GM10266 (cell line): ENCODE results near the gene PARP1.

Experiments
- DNase-seq: peaks from one replicate; pipeline ENCODE4 v3.0.0; 2012; ENCODE audit errors: extremely low spot score
- CTCF ChIP-seq: IDR thresholded peaks from 2 replicates; pipeline ENCODE4 v1.5.1; 2012; ENCODE audit warnings: mild to moderate bottlenecking, low read depth; ENCODE audit not compliant: control insufficient read depth, insufficient read depth; ENCODE audit errors: missing control alignments

Gene PARP1

GRCh38 chr1:226366290-226366689 is 41.6 kb downstream of the PARP1 start:
- DNase-seq = no peak
- no peak for TF ChIP-seq CTCF

- no peak for TF ChIP-seq CTCF
- no peak for DNase-seq
Measured at GRCh38 chr1:226365831-226366231, 42.1 kb downstream of the PARP1 start.

DNA sequence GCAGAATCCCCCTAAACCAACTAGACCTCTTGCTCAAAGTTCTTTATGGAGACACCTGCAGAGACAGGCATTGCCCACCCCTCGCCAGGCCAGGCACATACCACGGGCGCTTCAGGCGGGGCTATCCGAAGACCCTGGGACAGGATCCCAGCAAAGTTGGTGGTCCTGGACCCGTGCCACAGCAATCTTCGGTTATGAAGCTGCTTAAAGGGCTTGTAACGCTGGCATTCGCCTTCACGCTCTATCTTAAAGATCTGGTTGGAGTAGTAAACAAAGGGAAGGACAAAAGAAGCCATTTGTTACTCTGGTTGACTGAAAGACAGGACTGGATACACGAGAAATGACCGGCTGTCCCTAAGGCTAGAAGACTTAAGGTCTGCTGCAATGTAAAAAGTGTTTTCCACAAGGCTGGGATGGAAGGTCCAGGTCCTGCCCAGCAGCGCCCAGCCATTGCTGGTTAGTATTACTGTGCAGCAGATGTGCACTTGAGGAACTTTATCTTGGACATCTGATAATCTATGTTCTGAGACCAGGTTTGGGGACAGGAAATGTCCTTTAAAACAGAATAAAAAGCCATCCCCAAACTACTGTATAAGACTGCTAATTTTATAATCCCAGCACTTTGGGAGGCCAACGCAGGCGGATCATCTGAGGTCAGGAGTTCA is 42.9 kb downstream of the PARP1 start:
- no peak for TF ChIP-seq CTCF
- no peak for DNase-seq

DNA sequence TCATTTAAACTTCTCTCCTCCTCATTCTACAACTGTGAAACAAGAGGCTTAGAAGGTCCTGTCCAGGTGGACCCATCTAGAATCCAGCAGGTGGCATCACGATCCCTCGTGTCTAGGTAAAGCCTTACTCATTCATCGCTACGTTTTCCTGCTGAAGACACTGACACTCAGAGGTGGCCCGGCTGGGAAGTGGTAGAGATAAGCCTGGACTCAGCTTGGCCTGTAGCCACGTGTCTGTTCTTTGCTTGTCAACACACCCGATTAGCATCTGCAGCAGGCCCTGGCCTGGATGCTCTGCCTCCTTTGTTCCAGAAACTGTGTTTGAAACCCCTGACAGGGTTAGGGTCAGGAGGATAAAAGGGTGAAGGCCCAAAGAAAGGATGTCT is 43.4 kb downstream of the PARP1 start:
- TF ChIP-seq CTCF = no peak
- DNase-seq = no peak

- TF ChIP-seq CTCF = no peak
- no peak for DNase-seq
Measured at GRCh38 chr1:226363801-226364513, 43.9 kb downstream of the PARP1 start.

- TF ChIP-seq CTCF = no peak
- no peak for DNase-seq
Measured at GRCh38 chr1:226362891-226363447, 44.9 kb downstream of the PARP1 start.

GRCh38 chr1:226362361-226362760 is 45.5 kb downstream of the PARP1 start:
- no peak for DNase-seq
- TF ChIP-seq CTCF = no peak
